HUES48 (cell line): ENCODE data around the gene PTPRD.
A peak's percentile ranks its signal among the peaks of the same experiment; 100 is the strongest.

ENCODE experiments used
- H3K27ac ChIP-seq: one replicate; pipeline ENCODE4 v1.7.0; 2013; ENCODE audit warnings: low read depth, low read length, inconsistent platforms
- H3K27me3 ChIP-seq: 2 replicates; pipeline ENCODE4 v1.6.1; 2013; ENCODE audit warnings: mild to moderate bottlenecking, low read length; ENCODE audit not compliant: control insufficient read depth, insufficient read depth
- H3K36me3 ChIP-seq: 2 replicates; pipeline ENCODE4 v1.6.1; 2013; ENCODE audit warnings: low read length; ENCODE audit not compliant: control insufficient read depth, insufficient read depth
- H3K4me1 ChIP-seq: 2 replicates; pipeline ENCODE4 v1.6.1; 2013; ENCODE audit warnings: mild to moderate bottlenecking, low read length; ENCODE audit not compliant: control insufficient read depth, insufficient read depth
- H3K4me3 ChIP-seq: 2 replicates; pipeline ENCODE4 v1.5.1; 2013; ENCODE audit warnings: mild to moderate bottlenecking, low read depth, low read length
- H3K9ac ChIP-seq: 2 replicates; pipeline ENCODE4 v1.6.1; 2013; ENCODE audit warnings: mild to moderate bottlenecking, low read depth, low read length, moderate library complexity
- H3K9me3 ChIP-seq: 2 replicates; pipeline ENCODE4 v1.6.1; 2013; ENCODE audit warnings: low read length; ENCODE audit not compliant: control insufficient read depth, insufficient read depth

Gene PTPRD

DNA sequence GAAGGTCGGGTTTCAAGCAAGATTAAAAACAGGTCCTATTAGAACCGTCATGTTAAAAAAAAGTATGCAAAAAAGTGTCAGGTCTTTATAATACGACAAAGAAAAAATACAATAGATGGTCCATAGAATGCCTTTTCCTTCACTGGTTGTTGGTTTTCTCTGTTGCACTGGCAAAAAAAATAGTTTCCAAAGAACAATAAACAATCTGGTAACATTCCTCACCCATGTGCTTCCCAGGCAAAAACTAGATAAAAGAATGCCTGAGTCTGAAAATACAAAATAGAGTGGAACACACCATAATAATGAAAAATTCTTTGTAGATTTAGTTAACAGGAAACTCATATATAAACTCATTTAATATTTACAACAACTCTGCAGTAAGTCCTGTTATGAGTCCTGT is 2223.3 kb downstream of the PTPRD start:
- Histone ChIP-seq H3K27ac (no peak overlapping the region), H3K9me3 (no peaks in the 10 kb centered on the region), H3K4me1 (peaks cover 3% of the 10 kb centered on the region), H3K36me3 (no peaks in the 10 kb centered on the region), H3K4me3 (no peak overlapping the region), H3K27me3 (no peaks in the 10 kb centered on the region), H3K9ac (no peak overlapping the region)

- Histone ChIP-seq H3K9ac (no peak overlapping the region), H3K27me3 (no peaks in the 10 kb centered on the region), H3K27ac (no peak overlapping the region), H3K9me3 (no peaks in the 10 kb centered on the region), H3K4me1 (no peaks in the 10 kb centered on the region), H3K36me3 (no peaks in the 10 kb centered on the region), H3K4me3 (no peak overlapping the region)
These were observed 2224.7 kb downstream of the PTPRD start for GRCh38 chr9:8388132-8388531.

- Histone ChIP-seq H3K9ac (no peak overlapping the region), H3K9me3 (no peaks in the 10 kb centered on the region), H3K36me3 (no peaks in the 10 kb centered on the region), H3K4me1 (no peaks in the 10 kb centered on the region), H3K27ac (no peak overlapping the region), H3K4me3 (no peak overlapping the region), H3K27me3 (no peaks in the 10 kb centered on the region)
These were observed 2228.7 kb downstream of the PTPRD start for GRCh38 chr9:8384091-8384490.

GRCh38 chr9:8382777-8383527 is 2229.8 kb downstream of the PTPRD start:
- Histone ChIP-seq H3K4me3 (no peak overlapping the region), H3K27me3 (no peaks in the 10 kb centered on the region), H3K9ac (no peak overlapping the region), H3K36me3 (no peaks in the 10 kb centered on the region), H3K4me1 (no peaks in the 10 kb centered on the region), H3K9me3 (no peaks in the 10 kb centered on the region), H3K27ac (peak overlapping the region; percentile 43)

- Histone ChIP-seq H3K27me3 (no peaks in the 10 kb centered on the region), H3K4me3 (no peak overlapping the region), H3K9ac (no peak overlapping the region), H3K4me1 (no peaks in the 10 kb centered on the region), H3K36me3 (no peaks in the 10 kb centered on the region), H3K27ac (no peak overlapping the region), H3K9me3 (no peaks in the 10 kb centered on the region)
These were observed 2230.5 kb downstream of the PTPRD start for GRCh38 chr9:8382266-8382665.

GRCh38 chr9:8381601-8382000 is 2231.2 kb downstream of the PTPRD start:
- H3K36me3 ChIP-seq, result no peaks in the 10 kb centered on the region
- no peaks in the 10 kb centered on the region for H3K9me3 ChIP-seq
- H3K9ac ChIP-seq, result no peak overlapping the region
- H3K27ac ChIP-seq, result no peak overlapping the region
- H3K4me3 ChIP-seq, result no peak overlapping the region
- no peaks in the 10 kb centered on the region for H3K27me3 ChIP-seq
- no peaks in the 10 kb centered on the region for H3K4me1 ChIP-seq

GRCh38 chr9:8374471-8374870 is 2238.3 kb downstream of the PTPRD start:
- Histone ChIP-seq H3K27ac (no peak overlapping the region), H3K4me1 (no peaks in the 10 kb centered on the region), H3K9ac (no peak overlapping the region), H3K36me3 (no peaks in the 10 kb centered on the region), H3K27me3 (no peaks in the 10 kb centered on the region), H3K9me3 (no peaks in the 10 kb centered on the region), H3K4me3 (no peak overlapping the region)

- Histone ChIP-seq H3K27ac (no peak overlapping the region), H3K9ac (no peak overlapping the region), H3K4me1 (no peaks in the 10 kb centered on the region), H3K36me3 (no peaks in the 10 kb centered on the region), H3K4me3 (no peak overlapping the region), H3K27me3 (no peaks in the 10 kb centered on the region), H3K9me3 (no peaks in the 10 kb centered on the region)
These were observed 2241.1 kb downstream of the PTPRD start for GRCh38 chr9:8371686-8372085.

DNA sequence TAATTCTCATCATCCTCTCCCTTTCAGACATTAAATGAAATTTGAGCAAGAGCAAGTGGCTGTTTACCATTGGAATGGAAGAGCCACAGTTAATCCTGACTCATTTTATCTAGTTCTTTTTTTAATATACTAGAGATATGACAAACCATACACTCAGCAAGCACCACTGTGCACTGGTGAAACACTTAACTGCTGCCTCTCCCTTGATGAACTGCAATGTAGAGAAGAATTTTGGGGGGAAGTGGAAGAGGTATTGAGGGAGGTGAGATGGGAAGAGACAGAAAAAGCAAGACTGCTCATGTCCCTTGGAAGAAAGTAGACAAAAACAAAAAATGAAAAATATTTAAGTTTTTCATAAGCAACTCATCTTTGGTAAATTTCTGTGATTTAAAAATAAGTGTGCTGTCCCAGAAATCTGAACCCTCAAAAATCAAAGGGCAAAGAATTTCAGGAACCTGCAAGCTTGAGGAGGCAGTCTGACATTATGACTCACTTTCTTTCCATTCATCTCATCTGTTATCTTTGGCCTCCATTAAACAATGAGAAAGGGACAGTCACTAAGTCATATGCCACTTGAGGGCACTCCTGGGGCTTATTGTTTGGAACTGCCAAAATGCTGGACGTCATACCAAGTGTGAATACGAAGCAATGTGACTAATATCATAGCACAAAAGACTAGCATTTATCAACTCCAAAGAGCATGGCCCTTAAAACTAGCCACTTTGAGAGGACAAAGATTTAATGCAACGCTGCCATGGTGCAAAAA is 2246.5 kb downstream of the PTPRD start:
- no peaks in the 10 kb centered on the region for H3K4me1 ChIP-seq
- H3K36me3 ChIP-seq, result no peaks in the 10 kb centered on the region
- no peaks in the 10 kb centered on the region for H3K27me3 ChIP-seq
- no peak overlapping the region for H3K9ac ChIP-seq
- no peak overlapping the region for H3K27ac ChIP-seq
- H3K4me3 ChIP-seq, result no peak overlapping the region
- H3K9me3 ChIP-seq, result no peaks in the 10 kb centered on the region

DNA sequence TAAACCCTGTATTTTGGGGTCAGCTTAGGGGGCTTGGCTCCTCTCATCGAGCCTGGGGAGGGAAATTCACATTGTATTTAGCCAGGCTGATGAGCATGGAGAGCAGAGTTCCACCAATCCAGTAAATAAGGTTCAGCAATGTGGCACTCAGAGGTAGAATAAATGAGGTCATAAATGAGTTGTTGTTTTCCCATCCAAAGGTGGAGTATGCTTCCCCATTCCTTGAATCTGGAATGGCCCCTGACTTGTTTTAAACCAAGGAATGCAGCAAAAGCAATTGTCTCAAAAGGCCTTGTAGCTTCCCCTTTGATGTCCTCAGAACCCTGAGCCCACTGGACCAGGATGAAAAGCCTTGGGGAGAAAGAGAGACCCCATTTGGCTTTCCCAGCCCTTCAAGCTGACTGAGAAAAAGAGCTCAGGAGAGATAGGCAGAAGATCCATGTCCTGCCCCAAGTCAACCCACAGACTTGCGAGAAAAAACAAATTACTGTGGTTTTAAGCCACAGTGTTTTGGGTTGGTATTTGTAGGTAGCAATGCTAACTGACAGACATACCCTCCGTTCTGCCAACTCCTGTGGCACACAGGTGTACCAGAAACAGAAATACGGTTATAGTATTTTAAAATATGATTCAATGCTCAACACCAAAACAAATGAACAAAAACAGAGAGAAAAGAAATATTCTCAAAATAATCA is 2247.2 kb downstream of the PTPRD start:
- Histone ChIP-seq H3K9me3 (no peaks in the 10 kb centered on the region), H3K27ac (no peak overlapping the region), H3K27me3 (no peaks in the 10 kb centered on the region), H3K4me1 (no peaks in the 10 kb centered on the region), H3K4me3 (no peak overlapping the region), H3K9ac (no peak overlapping the region), H3K36me3 (no peaks in the 10 kb centered on the region)

DNA sequence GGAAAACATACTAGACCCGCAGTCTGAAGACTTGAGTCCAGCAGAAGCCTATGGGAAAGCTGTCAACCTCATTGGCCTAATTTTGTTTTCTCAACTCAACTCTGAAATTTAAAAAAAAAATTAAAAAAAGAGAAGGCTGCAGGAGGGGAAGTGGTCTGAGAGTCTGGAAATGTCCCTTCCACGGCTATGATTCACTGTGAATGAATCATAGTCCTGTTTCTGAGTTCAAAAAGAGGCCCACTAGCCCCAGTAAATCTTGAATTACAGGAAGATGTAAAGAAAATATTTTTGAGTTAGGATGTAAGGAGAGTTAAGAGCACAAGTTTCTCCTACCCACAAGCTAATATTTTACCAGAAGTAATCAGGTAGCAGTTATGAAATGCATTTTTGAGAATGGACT is 2247.8 kb downstream of the PTPRD start:
- Histone ChIP-seq H3K36me3 (no peaks in the 10 kb centered on the region), H3K27ac (no peak overlapping the region), H3K9me3 (no peaks in the 10 kb centered on the region), H3K9ac (no peak overlapping the region), H3K4me3 (no peak overlapping the region), H3K27me3 (no peaks in the 10 kb centered on the region), H3K4me1 (no peaks in the 10 kb centered on the region)
